Uterus (tissue), 4 donors: Measurements from ENCODE around the gene UBAP1. TPM values are rescaled to one million over a fixed set of nuclear protein-coding genes. Genes with fewer than 3 reads are reported as not detected.
A peak's percentile ranks its signal among the peaks of the same experiment; 100 is the strongest.
"Not testable (repeated sequence)": the region's sequence is repeated elsewhere in the genome, so short reads cannot be mapped to it uniquely, and the experiment has no call there.

Experiments used
- DNase-seq, 2 donors: peaks; one replicate each; pipeline ENCODE4 v3.0.0-alpha.2; 2019 to 2020
- H3K27ac ChIP-seq, 2 donors: fragments of 200-600 bp; sonication (generic); 1 replicate in 1 of 2; 2 replicates in 1 of 2; pipeline ENCODE4 v1.5.1; 2016 to 2018
- H3K27me3 ChIP-seq, 2 donors: fragments of 200-600 bp; sonication (generic); one replicate each; pipeline ENCODE4 v1.5.1; 2018 to 2019; ENCODE audit warnings: control low read depth in 1 of 2
- H3K36me3 ChIP-seq, 2 donors: fragments of 200-600 bp; sonication (generic); one replicate each; pipeline ENCODE4 v1.5.1; 2019; ENCODE audit warnings: control low read depth in 1 of 2
- H3K4me1 ChIP-seq, 2 donors: fragments of 200-600 bp; sonication (generic); one replicate each; pipeline ENCODE4 v1.5.1; 2018 to 2019; ENCODE audit warnings: control low read depth in 1 of 2
- H3K4me3 ChIP-seq, 2 donors: fragments of 200-600 bp; sonication (generic); 1 replicate in 1 of 2; 2 replicates in 1 of 2; pipeline ENCODE4 v1.5.1; 2018 to 2019; ENCODE audit warnings: mild to moderate bottlenecking in 1 of 2
- H3K9me3 ChIP-seq, 2 donors: fragments of 200-600 bp; sonication (generic); one replicate each; pipeline ENCODE4 v1.5.1; 2019; ENCODE audit warnings: control low read depth in 1 of 2
- CTCF ChIP-seq, 4 experiments: fragments of 200-600 bp in 2 of 4; fragments of 450-650 bp in 2 of 4; sonication (generic) in 2 of 4; IDR thresholded peaks; one replicate each; pipeline ENCODE4 v1.5.1; 2016 to 2019; ENCODE audit warnings: antibody characterized with exemption in 4 of 4, mild to moderate bottlenecking in 2 of 4, moderate library complexity in 1 of 4
- POLR2A ChIP-seq, 2 donors: fragments of 450-650 bp; IDR thresholded peaks; one replicate each; pipeline ENCODE4 v1.6.1; 2016; ENCODE audit warnings: antibody characterized with exemption in 2 of 2, mild to moderate bottlenecking in 1 of 2, moderate library complexity in 1 of 2
- intact Hi-C: fragments of 100-400 bp; cut with DNase I; formaldehyde crosslinking; loops from one replicate; pipeline ENCODE4 v1.15.1; 2023; ENCODE audit warnings: low total_unique reads
- total RNA-seq, 4 donors: library from RNA; depleted of rRNA in 3 of 4; stranded (reverse); fragments of >200 nt in 3 of 4; gene quantifications; one replicate each; pipeline versions ENCODE4 v1.1.0 to v1.2.4, GENCODE V29; 2014 to 2023
- donor health status: DM: yes; HTN: yes; CAD: no.

The UBAP1 gene
- 10 to 100 TPM; 17.1 to 60.4 (median 24.9) TPM for total RNA-seq

GRCh38 chr9:34178436-34179212, at the start of gene UBAP1:
UBAP1 (plus strand) TSS chr9:34179043; CDS start chr9:34220915, 41,872 bp downstream.
- DNase-seq = peak; percentile 96 to 97
- Histone ChIP-seq H3K4me1 (no peaks in the 10 kb centered on the region), H3K36me3 (no peaks in the 10 kb centered on the region), H3K27me3 (no peaks in the 10 kb centered on the region), H3K4me3 (peak within 1 kb of the TSS; percentile 75 to 94), H3K27ac (peak within 1 kb of the TSS; percentile 95), H3K9me3 (no peaks in the 10 kb centered on the region)
- TF ChIP-seq CTCF (IDR thresholded peaks at IDR 0.05) (peak in 2 of 4 experiments; percentile 2 to 24), POLR2A (IDR thresholded peaks at IDR 0.05) (peak; percentile 94 to 95)
- intact Hi-C loops = no loop called here

- no peaks in the 10 kb centered on the region for H3K4me1 ChIP-seq
- TF ChIP-seq POLR2A (IDR thresholded peaks at IDR 0.05) (no peak), CTCF (IDR thresholded peaks at IDR 0.05) (no peak)
- H3K27me3 ChIP-seq = no peaks in the 10 kb centered on the region
- no peaks in the 10 kb centered on the region for H3K9me3 ChIP-seq
- no peak overlapping the region for H3K4me3 ChIP-seq
- intact Hi-C loops = no loop called here
- H3K36me3 ChIP-seq = no peaks in the 10 kb centered on the region
- H3K27ac ChIP-seq = no peak overlapping the region
- no peak for DNase-seq
Observed at GRCh38 chr9:34131571-34131970, 47.3 kb upstream of the UBAP1 start.

GRCh38 chr9:34133436-34133949, 45.4 kb upstream of the UBAP1 start:
- H3K27me3 ChIP-seq = no peaks in the 10 kb centered on the region
- no peak for TF ChIP-seq POLR2A (IDR thresholded peaks at IDR 0.05)
- no peak for TF ChIP-seq CTCF (IDR thresholded peaks at IDR 0.05)
- no peak overlapping the region for H3K27ac ChIP-seq
- no peaks in the 10 kb centered on the region for H3K36me3 ChIP-seq
- no peak for DNase-seq
- no peak overlapping the region for H3K4me3 ChIP-seq
- intact Hi-C loops = no loop called here
- H3K4me1 ChIP-seq = no peaks in the 10 kb centered on the region
- no peaks in the 10 kb centered on the region for H3K9me3 ChIP-seq

- no peak for DNase-seq
- intact Hi-C loops = no loop called here
- Histone ChIP-seq H3K4me3 (no peak overlapping the region), H3K27ac (no peak overlapping the region), H3K27me3 (no peaks in the 10 kb centered on the region), H3K9me3 (no peaks in the 10 kb centered on the region), H3K36me3 (no peaks in the 10 kb centered on the region), H3K4me1 (no peaks in the 10 kb centered on the region)
- no peak for TF ChIP-seq CTCF (IDR thresholded peaks at IDR 0.05)
- TF ChIP-seq POLR2A (IDR thresholded peaks at IDR 0.05) = no peak
Observed at GRCh38 chr9:34134521-34134920, 44.3 kb upstream of the UBAP1 start.

- H3K27ac ChIP-seq, H3K36me3 ChIP-seq, DNase-seq, H3K27me3 ChIP-seq, H3K4me3 ChIP-seq, H3K9me3 ChIP-seq, intact Hi-C loops, H3K4me1 ChIP-seq: not testable (repeated sequence)
Observed at GRCh38 chr9:34138644-34139043, 40.2 kb upstream of the UBAP1 start.
